B cell (primary cell): Measurements from ENCODE around the gene S100A4. TPM values are rescaled to one million over a fixed set of nuclear protein-coding genes. Genes with fewer than 3 reads are reported as not detected.

Source experiments
- ATAC-seq: fragments of 200-7000 bp; cut with Tn5 transposase; one replicate; pipeline ENCODE4 v1.10.0; 2021; ENCODE audit warnings: low read depth, mild to moderate bottlenecking, moderate number of reproducible peaks, moderate library complexity
- CTCF ChIA-PET: fragments of 350-600 bp; sonication (Branson Sonifier 250); formaldehyde crosslinking; loops from one replicate; lab custom pipeline; 2021; ENCODE audit warnings: antibody characterized with exemption, inconsistent platforms; lab: Charles Lee
- POLR2A ChIA-PET: fragments of 350-600 bp; sonication (Branson Sonifier 250); formaldehyde crosslinking; loops from one replicate; lab custom pipeline; 2021; ENCODE audit warnings: antibody characterized with exemption; lab: Charles Lee
- DNase-seq: peaks from one replicate; pipeline ENCODE4 v3.0.0; 2013
- H2AFZ ChIP-seq: 2 replicates; pipeline ENCODE4 v1.6.1; 2012; ENCODE audit warnings: mild to moderate bottlenecking, low read depth, low read length; ENCODE audit not compliant: insufficient read depth, poor library complexity, severe bottlenecking
- H3K27ac ChIP-seq, 2 donors: 1 replicate in 1 of 2; 2 replicates in 1 of 2; pipeline ENCODE4 v1.5.1; 2012 to 2013; ENCODE audit warnings: low read length in 2 of 2, mild to moderate bottlenecking in 2 of 2, moderate library complexity in 1 of 2
- H3K27me3 ChIP-seq, 4 experiments: fragments of 200-600 bp in 1 of 4; sonication (generic) in 1 of 4; replicated peaks in 1 of 4; 1 replicate in 2 of 4; 2 replicates in 2 of 4; pipeline versions ENCODE4 v1.6.1 to v1.7.0; 2013 to 2016; ENCODE audit warnings: low read length in 3 of 4, mild to moderate bottlenecking in 2 of 4, mixed read lengths in 1 of 4, moderate library complexity in 1 of 4; ENCODE audit not compliant: insufficient read depth in 4 of 4, control insufficient read depth in 3 of 4; ENCODE audit errors: control extremely low read depth in 1 of 4
- H3K36me3 ChIP-seq, 2 experiments: replicated peaks in 1 of 2; 1 replicate in 1 of 2; 2 replicates in 1 of 2; pipeline versions ENCODE4 v1.6.1 to v1.7.1; 2013; ENCODE audit warnings: low read length in 1 of 2; ENCODE audit not compliant: insufficient read depth in 2 of 2, control insufficient read depth in 1 of 2; ENCODE audit errors: control extremely low read depth in 1 of 2, extremely low read depth in 1 of 2
- H3K4me1 ChIP-seq, 2 donors: fragments of 200-600 bp in 1 of 2; sonication (generic) in 1 of 2; 1 replicate in 1 of 2; 2 replicates in 1 of 2; pipeline versions ENCODE4 v1.5.1 to v1.6.1; 2013 to 2017; ENCODE audit warnings: low read length in 2 of 2; ENCODE audit not compliant: control insufficient read depth in 2 of 2, insufficient read depth in 2 of 2
- H3K4me2 ChIP-seq: replicated peaks from 2 replicates; pipeline ENCODE3; 2012; ENCODE audit warnings: mild to moderate bottlenecking, low read depth, low read length; ENCODE audit not compliant: poor library complexity, severe bottlenecking
- H3K4me3 ChIP-seq, 5 experiments: fragments of 200-600 bp in 1 of 5; sonication (generic) in 1 of 5; 1 replicate in 3 of 5; 2 replicates in 2 of 5; pipeline versions ENCODE4 v1.5.1 to v1.7.0; 2011 to 2016; ENCODE audit warnings: low read length in 4 of 5, mild to moderate bottlenecking in 4 of 5, low read depth in 2 of 5, control low read depth in 1 of 5, moderate library complexity in 1 of 5; ENCODE audit not compliant: insufficient read depth in 1 of 5; ENCODE audit errors: control extremely low read depth in 1 of 5, extremely low read depth in 1 of 5
- H3K79me2 ChIP-seq: fragments of 200-600 bp; sonication (generic); one replicate; pipeline ENCODE4 v1.6.0; 2016; ENCODE audit warnings: low read length; ENCODE audit not compliant: control insufficient read depth, insufficient read depth
- H3K9ac ChIP-seq: fragments of 200-600 bp; sonication (generic); 2 replicates; pipeline ENCODE4 v1.6.1; 2017; ENCODE audit warnings: mild to moderate bottlenecking, low read length, moderate library complexity
- H3K9me3 ChIP-seq, 3 donors: one replicate each; pipeline versions ENCODE4 v1.6.1 to v1.7.1; 2013; ENCODE audit warnings: low read length in 2 of 3; ENCODE audit not compliant: control insufficient read depth in 2 of 3, insufficient read depth in 1 of 3; ENCODE audit errors: control extremely low read depth in 1 of 3
- H4K20me1 ChIP-seq: 2 replicates; pipeline ENCODE4 v1.6.0; 2012; ENCODE audit warnings: mild to moderate bottlenecking, low read length; ENCODE audit not compliant: insufficient read depth, control insufficient read depth, poor library complexity, severe bottlenecking
- H3K27ac Mint-ChIP-seq: one replicate; pipeline ENCODE4 v1.8.0; 2021; ENCODE audit warnings: mixed read lengths
- H3K27me3 Mint-ChIP-seq: one replicate; pipeline ENCODE4 v1.8.0; 2021; ENCODE audit warnings: mixed read lengths
- H3K4me1 Mint-ChIP-seq: one replicate; pipeline ENCODE4 v1.8.0; 2021; ENCODE audit warnings: mixed read lengths
- H3K4me3 Mint-ChIP-seq: one replicate; pipeline ENCODE4 v1.8.0; 2021; ENCODE audit warnings: mixed read lengths
- H3K9me3 Mint-ChIP-seq: one replicate; pipeline ENCODE4 v1.8.0; 2022; ENCODE audit warnings: mixed read lengths; ENCODE audit not compliant: insufficient read depth
- EZH2 ChIP-seq: IDR thresholded peaks from 2 replicates; pipeline ENCODE4 v1.6.1; 2012; ENCODE audit warnings: borderline replicate concordance, low read depth, mild to moderate bottlenecking, moderate library complexity, low read length; ENCODE audit not compliant: insufficient read depth, poor library complexity, severe bottlenecking
- WGBS: methylation state at CpG from one replicate; pipeline ENCODE4 v1.1.5; 2013; ENCODE audit warnings: missing lambda C conversion rate; ENCODE audit not compliant: insufficient coverage; 5-methylcytosine and 5-hydroxymethylcytosine counted together
- intact Hi-C: fragments of 100-400 bp; cut with micrococcal nuclease; formaldehyde crosslinking; loops from one replicate; pipeline ENCODE4 v1.10.0; 2022
- polyA plus RNA-seq: library from polyadenylated mRNA; depleted of rRNA; stranded (reverse); fragments of >200 nt; gene quantifications from 2 replicates; pipeline ENCODE4 v1.2.3, GENCODE V29; 2012
- total RNA-seq, 2 donors: library from RNA; stranded (reverse); fragments of 120-200 nt in 1 of 2; gene quantifications; 1 replicate in 1 of 2; 2 replicates in 1 of 2; pipeline versions ENCODE4 v1.2.3 to v1.2.4, GENCODE V29; 2013 to 2022
- TF ChIP-seq, protein P1 (sequence below): fragments of 200-600 bp; IDR thresholded peaks from one replicate; pipeline ENCODE4 v1.8.0; 2022; ENCODE audit warnings: antibody characterized with exemption, mild to moderate bottlenecking

S100A4 gene
- total and polyA plus RNA-seq, 2 donors (not counting 1 experiment from before 2014, with no cell fraction given), result 62.7 to 150 TPM

GRCh38 chr1:153495536-153495935, 50.1 kb downstream of the S100A4 start:
- TF ChIP-seq, protein P1, sequence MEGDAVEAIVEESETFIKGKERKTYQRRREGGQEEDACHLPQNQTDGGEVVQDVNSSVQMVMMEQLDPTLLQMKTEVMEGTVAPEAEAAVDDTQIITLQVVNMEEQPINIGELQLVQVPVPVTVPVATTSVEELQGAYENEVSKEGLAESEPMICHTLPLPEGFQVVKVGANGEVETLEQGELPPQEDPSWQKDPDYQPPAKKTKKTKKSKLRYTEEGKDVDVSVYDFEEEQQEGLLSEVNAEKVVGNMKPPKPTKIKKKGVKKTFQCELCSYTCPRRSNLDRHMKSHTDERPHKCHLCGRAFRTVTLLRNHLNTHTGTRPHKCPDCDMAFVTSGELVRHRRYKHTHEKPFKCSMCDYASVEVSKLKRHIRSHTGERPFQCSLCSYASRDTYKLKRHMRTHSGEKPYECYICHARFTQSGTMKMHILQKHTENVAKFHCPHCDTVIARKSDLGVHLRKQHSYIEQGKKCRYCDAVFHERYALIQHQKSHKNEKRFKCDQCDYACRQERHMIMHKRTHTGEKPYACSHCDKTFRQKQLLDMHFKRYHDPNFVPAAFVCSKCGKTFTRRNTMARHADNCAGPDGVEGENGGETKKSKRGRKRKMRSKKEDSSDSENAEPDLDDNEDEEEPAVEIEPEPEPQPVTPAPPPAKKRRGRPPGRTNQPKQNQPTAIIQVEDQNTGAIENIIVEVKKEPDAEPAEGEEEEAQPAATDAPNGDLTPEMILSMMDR, result no peak
- TF ChIP-seq EZH2, result no peak
- Mint-ChIP-seq H3K4me1 (peaks cover 10% of the 10 kb centered on the region), H3K27me3 (peaks cover 36% of the 10 kb centered on the region), H3K27ac (no peak overlapping the region), H3K4me3 (no peak overlapping the region), H3K9me3 (no peaks in the 10 kb centered on the region)
- no peak overlapping the region for H3K4me2 ChIP-seq
- DNase-seq, result no peak
- H3K4me1 ChIP-seq, result peaks cover 8% of the 10 kb centered on the region in 2 donors
- H3K27ac ChIP-seq, result no peak overlapping the region
- H2AFZ ChIP-seq, result no peak overlapping the region
- no peak overlapping the region for H3K9ac ChIP-seq
- intact Hi-C loops, result loop anchor here (1.0 kb wide), 2 partner anchors 30 to 143 kb away; no protein-coding TSS in a partner anchor
- ATAC-seq, result peak; percentile 19
- no peaks in the 10 kb centered on the region for H3K9me3 ChIP-seq
- H4K20me1 ChIP-seq, result no peaks in the 10 kb centered on the region
- ChIA-PET POLR2A (interaction anchor here (0.6 kb wide), 1 partner anchor 495 kb away, joined by 3 read pairs; no protein-coding TSS in a partner anchor), CTCF (interaction anchor here (0.7 to 3.8 kb wide), 20 partner anchors 10 to 180 kb away, joined by 3 to 59 read pairs (median 4); partner anchors contain the start of genes PGLYRP4 and S100A9)
- H3K27me3 ChIP-seq, result peaks cover 0 to 17% (median 6%) of the 10 kb centered on the region in 4 experiments
- H3K4me3 ChIP-seq, result no peak overlapping the region
- WGBS, result 81% methylated on average over 6 of the region's 6 CpGs
- H3K79me2 ChIP-seq, result no peaks in the 10 kb centered on the region
- H3K36me3 ChIP-seq, result no peaks in the 10 kb centered on the region

GRCh38 chr1:153494976-153495535, 50.5 kb downstream of the S100A4 start:
- TF ChIP-seq EZH2, result no peak
- TF ChIP-seq, protein P1, result peak; percentile 88
- ChIA-PET CTCF (interaction anchor here (0.7 to 3.8 kb wide), 22 partner anchors 10 to 180 kb away, joined by 3 to 59 read pairs (median 3); partner anchors contain the start of genes PGLYRP4 and S100A9), POLR2A (interaction anchor here (0.6 kb wide), 2 partner anchors 41 to 496 kb away, joined by 3 read pairs; partner anchors contain the start of gene S100A6)
- ATAC-seq (peak; percentile 83), DNase-seq (peak; percentile 80)
- Histone ChIP-seq H3K4me1 (peaks cover 8% of the 10 kb centered on the region in 2 donors), H3K27ac (no peak overlapping the region), H4K20me1 (no peaks in the 10 kb centered on the region), H3K79me2 (no peaks in the 10 kb centered on the region), H3K4me3 (no peak overlapping the region), H3K36me3 (no peaks in the 10 kb centered on the region), H3K4me2 (peak overlapping the region; percentile 32), H3K9me3 (no peaks in the 10 kb centered on the region), H3K27me3 (peaks cover 0 to 17% (median 6%) of the 10 kb centered on the region in 4 experiments), H3K9ac (no peak overlapping the region), H2AFZ (no peak overlapping the region)
- peak overlapping the region; percentile 41 for H3K4me3 Mint-ChIP-seq
- peaks cover 10% of the 10 kb centered on the region for H3K4me1 Mint-ChIP-seq
- H3K27me3 Mint-ChIP-seq, result peaks cover 40% of the 10 kb centered on the region
- peak overlapping the region; percentile 5 for H3K27ac Mint-ChIP-seq
- intact Hi-C loops, result loop anchor here (1.0 kb wide), 2 partner anchors 30 to 143 kb away; no protein-coding TSS in a partner anchor
- no peaks in the 10 kb centered on the region for H3K9me3 Mint-ChIP-seq
- WGBS, result 18% methylated on average over 5 of the region's 6 CpGs
